Heart left ventricle (tissue), 16 donors: Measurements from ENCODE around the gene CIRBP. TPM values are rescaled to one million over a fixed set of nuclear protein-coding genes. Genes with fewer than 3 reads are reported as not detected.

ENCODE experiments used
- ATAC-seq, 4 donors: fragments of 200-7000 bp; cut with Tn5 transposase; one replicate each; pipeline ENCODE4 v1.9.1; 2020 to 2022; ENCODE audit warnings: moderate library complexity in 4 of 4, mild to moderate bottlenecking in 3 of 4, moderate number of reproducible peaks in 1 of 4
- DNase-seq, 5 donors: peaks; one replicate each; pipeline ENCODE4 v3.0.0-alpha.2; 2020
- H3K27ac ChIP-seq, 12 donors: fragments of 200-600 bp; sonication (generic) in 4 of 12; one replicate each; pipeline versions ENCODE4 v1.5.0 to v1.8.0; 2016 to 2022; ENCODE audit warnings: mild to moderate bottlenecking in 2 of 12
- H3K27me3 ChIP-seq, 9 donors: fragments of 200-600 bp; sonication (generic) in 2 of 9; one replicate each; pipeline versions ENCODE4 v1.5.1 to v1.8.0; 2016 to 2022; ENCODE audit warnings: mild to moderate bottlenecking in 3 of 9
- H3K36me3 ChIP-seq, 9 donors: fragments of 200-600 bp; sonication (generic) in 2 of 9; one replicate each; pipeline versions ENCODE4 v1.5.0 to v1.8.0; 2018 to 2022; ENCODE audit warnings: mild to moderate bottlenecking in 2 of 9
- H3K4me1 ChIP-seq, 12 donors: fragments of 200-600 bp; sonication (generic) in 4 of 12; one replicate each; pipeline versions ENCODE4 v1.5.0 to v1.8.0; 2016 to 2022; ENCODE audit warnings: mild to moderate bottlenecking in 3 of 12
- H3K4me3 ChIP-seq, 12 donors: fragments of 200-600 bp; sonication (generic) in 4 of 12; one replicate each; pipeline versions ENCODE4 v1.5.0 to v1.8.0; 2017 to 2022; ENCODE audit warnings: mild to moderate bottlenecking in 9 of 12, moderate library complexity in 4 of 12
- H3K9me3 ChIP-seq, 12 donors: fragments of 200-600 bp; sonication (generic) in 4 of 12; one replicate each; pipeline versions ENCODE4 v1.5.0 to v1.8.0; 2016 to 2022; ENCODE audit warnings: mild to moderate bottlenecking in 1 of 12
- CTCF ChIP-seq, 12 donors: fragments of 200-600 bp; sonication (generic) in 4 of 12; IDR thresholded peaks; one replicate each; pipeline versions ENCODE4 v1.5.0 to v1.8.0; 2018 to 2022; ENCODE audit warnings: antibody characterized with exemption in 12 of 12, mild to moderate bottlenecking in 5 of 12
- POLR2A ChIP-seq, 2 donors: fragments of 450-650 bp; IDR thresholded peaks; one replicate each; pipeline ENCODE4 v1.6.1; 2017; ENCODE audit warnings: antibody characterized with exemption in 2 of 2, mild to moderate bottlenecking in 2 of 2, moderate library complexity in 2 of 2
- WGBS, 4 donors: extraction: QIAGEN DNeasy Blood & Tissue Kit in 2 of 4; methylation state at CpG; one replicate each; pipeline versions ENCODE4 v1.1.5 to v1.1.7; 2013 to 2018; 5-methylcytosine and 5-hydroxymethylcytosine counted together
- intact Hi-C, 10 donors: fragments of 100-400 bp; cut with DNase I; formaldehyde crosslinking; loops; one replicate each; pipeline versions ENCODE4 v1.11.1 to v1.14.2; 2022
- polyA plus RNA-seq, 2 donors: library from polyadenylated mRNA; stranded (reverse); fragments of 200-250 nt; gene quantifications; one replicate each; pipeline ENCODE4 v1.2.3, GENCODE V29; 2013
- total RNA-seq, 9 donors: library from RNA; depleted of rRNA in 2 of 9; stranded (reverse); fragments of >200 nt in 2 of 9; fragmentation: NEBNext Ultra II Directional in 3 of 9; extraction: Animal tissue kit (Norgen Biotek cat#: 25700) in 3 of 9; gene quantifications; one replicate each; pipeline versions ENCODE4 v1.1.0 to v1.2.4, GENCODE V29; 2016 to 2023
- donor health status: ischemic (EF 13 %, LVEDD 7.1; RV severe dilation, severe dysfunction).
- donor health status: healthy with polysubstance abuse.
- donor health status: DM: no; HTN: yes; CAD: no.
- donor health status: DM: no; HTN: no; CAD: no.
- donor health status: ischemic (EF 25% LVEDD 6.9; RV normal size, moderate dysfunction).
- donor health status: ischemic (EF 25% LVEDD 5.7; RV mildly dilated, moderate dysfunction).
- donor health status: healthy.
- donor health status: DM: yes; HTN: yes; CAD: no.
- donor health status: ischemic (EF 35%, LVEDD 5.7; RV mildly dilated, moderate dysfunction).
- donor health status: nonischemic (EF 11% LVEDD 7.7; RV severe dilation, severe dysfunction).
- donor health status: DM: yes; HTN: yes; CAD: no.
- donor health status: PGD.
- donor health status: ischemic (EF 29% LVEDD 5.4; RV normal size, mild dysfunction).
- donor health status: nonischemic (EF 23%, LVEDD 6.1; RV moderate dilation, normal function).

CIRBP gene
- total and polyA plus RNA-seq, 11 donors: 149 to 425 (median 269) TPM

- H3K4me1 ChIP-seq: peaks cover 0 to 42% (median 19%) of the 10 kb centered on the region in 12 donors
- ATAC-seq (peak in 2 of 4 donors; percentile 2 to 8), DNase-seq (no peak)
- intact Hi-C loops: no loop called here
- H3K27ac ChIP-seq: peak overlapping the region in 2 of 12 donors; percentile 37 to 49
- H3K4me3 ChIP-seq: no peak overlapping the region
- peaks cover 0 to 5% (median 1%) of the 10 kb centered on the region in 9 donors for H3K36me3 ChIP-seq
- 88 to 90% (median 89%) methylated on average over 12 to 24 of the region's 24 CpGs for WGBS, 4 donors
- H3K27me3 ChIP-seq: peaks cover 0 to 13% (median 0%) of the 10 kb centered on the region in 9 donors
- no peaks in the 10 kb centered on the region for H3K9me3 ChIP-seq
- TF ChIP-seq CTCF (IDR thresholded peaks at IDR 0.05) (no peak), POLR2A (IDR thresholded peaks at IDR 0.05) (no peak)
Observed at GRCh38 chr19:1233115-1233667, 35.9 kb upstream of the CIRBP start.

DNA sequence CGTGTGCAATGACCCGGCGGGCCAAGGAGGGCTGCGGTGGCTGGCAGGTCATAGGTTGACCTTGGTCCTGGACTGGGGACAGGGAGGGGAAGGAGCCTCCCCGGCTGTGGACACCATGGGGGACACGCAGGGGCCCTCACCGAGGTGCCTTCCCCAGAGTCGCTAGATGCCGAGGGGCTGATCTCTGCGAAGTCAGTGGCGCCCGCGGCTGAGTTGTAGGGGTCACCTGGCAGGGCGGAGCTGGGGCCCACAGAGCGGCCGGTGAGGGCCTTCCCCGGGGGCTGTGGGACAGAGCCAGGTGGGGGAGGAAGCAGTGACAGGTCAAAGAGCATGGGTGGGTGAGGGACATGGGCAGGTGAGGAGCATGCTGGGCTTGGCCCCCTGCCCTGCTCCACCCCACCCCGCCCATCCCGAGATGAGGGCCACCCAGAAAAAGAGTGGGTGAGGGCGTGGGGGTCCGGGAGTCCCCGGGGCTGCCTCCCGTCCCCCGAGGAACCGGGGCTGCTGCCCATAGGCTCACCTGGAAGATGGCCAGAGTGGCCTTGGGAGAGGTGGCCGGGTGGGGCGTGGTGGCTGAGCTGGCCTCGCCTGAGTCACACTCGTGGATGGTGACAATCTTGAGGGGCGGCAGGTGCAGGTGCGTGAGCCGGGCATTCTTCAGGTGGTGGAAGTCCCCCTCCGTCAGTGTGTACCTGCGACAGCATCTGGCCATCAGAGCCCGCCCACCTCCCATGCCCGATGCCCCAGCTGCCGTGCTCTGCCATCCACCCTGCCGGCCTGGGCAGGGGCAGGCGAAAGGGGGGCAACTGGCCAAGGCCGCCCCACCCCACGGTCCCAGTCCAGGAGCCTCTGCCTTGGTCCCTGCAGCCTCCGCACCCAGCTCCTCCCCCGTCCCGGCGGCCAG, 34.8 kb upstream of the CIRBP start:
- Histone ChIP-seq H3K9me3 (no peaks in the 10 kb centered on the region), H3K4me1 (peaks cover 0 to 48% (median 22%) of the 10 kb centered on the region in 12 donors), H3K4me3 (no peak overlapping the region), H3K27me3 (peaks cover 0 to 15% (median 0%) of the 10 kb centered on the region in 9 donors), H3K27ac (no peak overlapping the region), H3K36me3 (no peaks in the 10 kb centered on the region)
- 91 to 95% (median 93%) methylated on average over 27 to 45 of the region's 45 CpGs for WGBS, 4 donors
- DNase-seq (no peak), ATAC-seq (no peak)
- no peak for TF ChIP-seq CTCF (IDR thresholded peaks at IDR 0.05)
- no peak for TF ChIP-seq POLR2A (IDR thresholded peaks at IDR 0.05)
- intact Hi-C loops: no loop called here

- Histone ChIP-seq H3K4me1 (peaks cover 0 to 52% (median 28%) of the 10 kb centered on the region in 12 donors), H3K36me3 (no peaks in the 10 kb centered on the region), H3K27me3 (peaks cover 0 to 15% (median 0%) of the 10 kb centered on the region in 9 donors), H3K4me3 (no peak overlapping the region), H3K9me3 (no peaks in the 10 kb centered on the region), H3K27ac (no peak overlapping the region)
- WGBS, 4 donors: 92 to 96% (median 95%) methylated on average over 28 to 43 of the region's 43 CpGs
- TF ChIP-seq CTCF (IDR thresholded peaks at IDR 0.05): no peak
- no peak for TF ChIP-seq POLR2A (IDR thresholded peaks at IDR 0.05)
- no peak for ATAC-seq
- intact Hi-C loops: loop anchor here in 1 of 10 donors (5.0 kb wide), 1 partner anchor 123 kb away; no protein-coding TSS in a partner anchor
- DNase-seq: no peak
Observed at GRCh38 chr19:1234955-1235380, 34.2 kb upstream of the CIRBP start.
